ENCODE data around the gene CDIPT.

The CDIPT gene

GRCh38 chr16:29820730-29821642 lies 42.0 kb downstream of the CDIPT start:
- H3K36me3 ChIP-seq (ENCODE audit: control insufficient read depth, low read depth, low read length): peaks cover 26% of the 10 kb centered on the region
- peaks cover 10% of the 10 kb centered on the region for H3K4me1 ChIP-seq (ENCODE audit: control insufficient read depth, low read depth, low read length)
- H3K9me3 ChIP-seq (ENCODE audit: control insufficient read depth, low read depth, low read length): no peaks in the 10 kb centered on the region
- H3K4me3 ChIP-seq (ENCODE audit: low read length): no peak overlapping the region
- H3K27me3 ChIP-seq (ENCODE audit: control insufficient read depth, insufficient read depth, low read length): no peaks in the 10 kb centered on the region
- no peak overlapping the region for H3K27ac ChIP-seq (ENCODE audit: low read length)
- no peak overlapping the region for H3K9ac ChIP-seq (ENCODE audit: low read length)

- H3K27me3 ChIP-seq (ENCODE audit: control insufficient read depth, insufficient read depth, low read length): no peaks in the 10 kb centered on the region
- H3K27ac ChIP-seq (ENCODE audit: low read length): no peak within 1 kb of the TSS
- peaks cover 26% of the 10 kb centered on the region for H3K36me3 ChIP-seq (ENCODE audit: control insufficient read depth, low read depth, low read length)
- H3K4me3 ChIP-seq (ENCODE audit: low read length): no peak within 1 kb of the TSS
- H3K4me1 ChIP-seq (ENCODE audit: control insufficient read depth, low read depth, low read length): peaks cover 4% of the 10 kb centered on the region
- H3K9me3 ChIP-seq (ENCODE audit: control insufficient read depth, low read depth, low read length): no peaks in the 10 kb centered on the region
- no peak within 1 kb of the TSS for H3K9ac ChIP-seq (ENCODE audit: low read length)
These were observed 42.7 kb downstream of the CDIPT start, which contains the start of gene MVP for GRCh38 chr16:29820271-29820701. TSS of gene MVP (plus strand) at chr16:29820462. CDS start at chr16:29830550, 10,088 bp downstream.

- Histone ChIP-seq H3K27me3 (ENCODE audit: control insufficient read depth, insufficient read depth, low read length) (no peaks in the 10 kb centered on the region), H3K9me3 (ENCODE audit: control insufficient read depth, low read depth, low read length) (no peaks in the 10 kb centered on the region), H3K9ac (ENCODE audit: low read length) (no peak overlapping the region), H3K27ac (ENCODE audit: low read length) (no peak overlapping the region), H3K4me1 (ENCODE audit: control insufficient read depth, low read depth, low read length) (no peaks in the 10 kb centered on the region), H3K36me3 (ENCODE audit: control insufficient read depth, low read depth, low read length) (peaks cover 26% of the 10 kb centered on the region), H3K4me3 (ENCODE audit: low read length) (no peak overlapping the region)
These were observed 43.5 kb downstream of the CDIPT start for GRCh38 chr16:29819506-29819905.

- Histone ChIP-seq H3K27ac (ENCODE audit: low read length) (no peak overlapping the region), H3K9ac (ENCODE audit: low read length) (no peak overlapping the region), H3K4me1 (ENCODE audit: control insufficient read depth, low read depth, low read length) (peaks cover 12% of the 10 kb centered on the region), H3K4me3 (ENCODE audit: low read length) (no peak overlapping the region), H3K36me3 (ENCODE audit: control insufficient read depth, low read depth, low read length) (peaks cover 26% of the 10 kb centered on the region), H3K9me3 (ENCODE audit: control insufficient read depth, low read depth, low read length) (no peaks in the 10 kb centered on the region), H3K27me3 (ENCODE audit: control insufficient read depth, insufficient read depth, low read length) (no peaks in the 10 kb centered on the region)
These were observed 44.9 kb downstream of the CDIPT start for GRCh38 chr16:29818082-29818481.

- Histone ChIP-seq H3K36me3 (ENCODE audit: control insufficient read depth, low read depth, low read length) (peaks cover 26% of the 10 kb centered on the region), H3K27ac (ENCODE audit: low read length) (peak overlapping the region; percentile 15), H3K4me3 (ENCODE audit: low read length) (peak overlapping the region; percentile 70), H3K27me3 (ENCODE audit: control insufficient read depth, insufficient read depth, low read length) (no peaks in the 10 kb centered on the region), H3K9me3 (ENCODE audit: control insufficient read depth, low read depth, low read length) (no peaks in the 10 kb centered on the region), H3K9ac (ENCODE audit: low read length) (peak overlapping the region; percentile 82), H3K4me1 (ENCODE audit: control insufficient read depth, low read depth, low read length) (peaks cover 18% of the 10 kb centered on the region)
These were observed 46.2 kb downstream of the CDIPT start for GRCh38 chr16:29816694-29817441.

GRCh38 chr16:29815793-29816693 lies 47.0 kb downstream of the CDIPT start, which contains the start of gene PAGR1:
TSS of gene PAGR1 (plus strand) at chr16:29816152. CDS start at chr16:29816526, 374 bp downstream.
- Histone ChIP-seq H3K27ac (ENCODE audit: low read length) (peak within 1 kb of the TSS; percentile 82), H3K4me1 (ENCODE audit: control insufficient read depth, low read depth, low read length) (peaks cover 18% of the 10 kb centered on the region)

GRCh38 chr16:29815032-29815721 lies 47.8 kb downstream of the CDIPT start:
- Histone ChIP-seq H3K27ac (ENCODE audit: low read length) (no peak overlapping the region), H3K27me3 (ENCODE audit: control insufficient read depth, insufficient read depth, low read length) (no peaks in the 10 kb centered on the region), H3K9ac (ENCODE audit: low read length) (peak overlapping the region; percentile 82), H3K4me3 (ENCODE audit: low read length) (peak overlapping the region; percentile 70), H3K36me3 (ENCODE audit: control insufficient read depth, low read depth, low read length) (peaks cover 23% of the 10 kb centered on the region), H3K4me1 (ENCODE audit: control insufficient read depth, low read depth, low read length) (peaks cover 24% of the 10 kb centered on the region), H3K9me3 (ENCODE audit: control insufficient read depth, low read depth, low read length) (no peaks in the 10 kb centered on the region)

More at GRCh38 chr16:29815793-29816693, 47.0 kb downstream of the CDIPT start, which contains the start of gene PAGR1:
- peaks cover 26% of the 10 kb centered on the region for H3K36me3 ChIP-seq (ENCODE audit: control insufficient read depth, low read depth, low read length)
- peak within 1 kb of the TSS; percentile 70 for H3K4me3 ChIP-seq (ENCODE audit: low read length)
- H3K27me3 ChIP-seq (ENCODE audit: control insufficient read depth, insufficient read depth, low read length): no peaks in the 10 kb centered on the region
- peak within 1 kb of the TSS; percentile 82 for H3K9ac ChIP-seq (ENCODE audit: low read length)
- no peaks in the 10 kb centered on the region for H3K9me3 ChIP-seq (ENCODE audit: control insufficient read depth, low read depth, low read length)

GRCh38 chr16:29814592-29814991 lies 48.4 kb downstream of the CDIPT start:
- no peak overlapping the region for H3K27ac ChIP-seq (ENCODE audit: low read length)
- no peaks in the 10 kb centered on the region for H3K9me3 ChIP-seq (ENCODE audit: control insufficient read depth, low read depth, low read length)
- H3K4me1 ChIP-seq (ENCODE audit: control insufficient read depth, low read depth, low read length): peaks cover 29% of the 10 kb centered on the region
- H3K27me3 ChIP-seq (ENCODE audit: control insufficient read depth, insufficient read depth, low read length): no peaks in the 10 kb centered on the region
- peaks cover 21% of the 10 kb centered on the region for H3K36me3 ChIP-seq (ENCODE audit: control insufficient read depth, low read depth, low read length)
- peak overlapping the region; percentile 82 for H3K9ac ChIP-seq (ENCODE audit: low read length)
- H3K4me3 ChIP-seq (ENCODE audit: low read length): peak overlapping the region; percentile 70

- peaks cover 19% of the 10 kb centered on the region for H3K36me3 ChIP-seq (ENCODE audit: control insufficient read depth, low read depth, low read length)
- H3K27me3 ChIP-seq (ENCODE audit: control insufficient read depth, insufficient read depth, low read length): no peaks in the 10 kb centered on the region
- H3K27ac ChIP-seq (ENCODE audit: low read length): no peak overlapping the region
- H3K4me3 ChIP-seq (ENCODE audit: low read length): peak overlapping the region; percentile 70
- peaks cover 36% of the 10 kb centered on the region for H3K4me1 ChIP-seq (ENCODE audit: control insufficient read depth, low read depth, low read length)
- no peaks in the 10 kb centered on the region for H3K9me3 ChIP-seq (ENCODE audit: control insufficient read depth, low read depth, low read length)
- H3K9ac ChIP-seq (ENCODE audit: low read length): peak overlapping the region; percentile 82
These were observed 49.1 kb downstream of the CDIPT start for GRCh38 chr16:29813644-29814562.

Data from iPS-18a (cell line).